Gastroesophageal sphincter (tissue), 4 donors: Measurements from ENCODE around the gene FXYD6. TPM values are rescaled to one million over a fixed set of nuclear protein-coding genes. Genes with fewer than 3 reads are reported as not detected.

Experiments used
- ATAC-seq: fragments of 150-250 bp; one replicate; pipeline ENCODE4 v1.9.1; 2016; ENCODE audit warnings: mild to moderate bottlenecking, moderate library complexity
- H3K27ac ChIP-seq, 4 donors: fragments of 200-600 bp; sonication (generic) in 3 of 4; 1 replicate in 3 of 4; 2 replicates in 1 of 4; pipeline ENCODE4 v1.5.1; 2016 to 2019
- H3K27me3 ChIP-seq: fragments of 200-600 bp; sonication (generic); one replicate; pipeline ENCODE4 v1.5.1; 2019
- H3K36me3 ChIP-seq, 2 donors: fragments of 200-600 bp; sonication (generic); one replicate each; pipeline ENCODE4 v1.5.1; 2019; ENCODE audit warnings: control low read depth in 1 of 2
- H3K4me1 ChIP-seq, 3 donors: fragments of 200-600 bp; sonication (generic); 1 replicate in 2 of 3; 2 replicates in 1 of 3; pipeline ENCODE4 v1.5.1; 2016 to 2019; ENCODE audit warnings: control low read depth in 2 of 3
- H3K4me3 ChIP-seq, 2 donors: fragments of 200-600 bp; sonication (generic); one replicate each; pipeline ENCODE4 v1.5.1; 2019; ENCODE audit warnings: mild to moderate bottlenecking in 1 of 2, moderate library complexity in 1 of 2
- H3K9me3 ChIP-seq, 3 donors: fragments of 200-600 bp; sonication (generic); one replicate each; pipeline ENCODE4 v1.5.1; 2017 to 2019; ENCODE audit warnings: control low read depth in 2 of 3
- CTCF ChIP-seq, 4 experiments: fragments of 200-600 bp in 2 of 4; fragments of 450-650 bp in 2 of 4; sonication (generic) in 1 of 4; IDR thresholded peaks; one replicate each; pipeline ENCODE4 v1.5.1; 2017 to 2019; ENCODE audit warnings: antibody characterized with exemption in 4 of 4, mild to moderate bottlenecking in 2 of 4, moderate library complexity in 2 of 4
- EP300 ChIP-seq: sonication (generic); formaldehyde crosslinking; IDR thresholded peaks from one replicate; pipeline ENCODE4 v1.6.1; 2017; ENCODE audit warnings: antibody characterized with exemption, mild to moderate bottlenecking
- POLR2A ChIP-seq, 2 donors: fragments of 450-650 bp; IDR thresholded peaks; one replicate each; pipeline ENCODE4 v1.6.1; 2017; ENCODE audit warnings: antibody characterized with exemption in 2 of 2, mild to moderate bottlenecking in 2 of 2, moderate library complexity in 1 of 2
- POLR2AphosphoS5 ChIP-seq: sonication (generic); formaldehyde crosslinking; IDR thresholded peaks from one replicate; pipeline ENCODE4 v1.6.1; 2017; ENCODE audit warnings: antibody characterized with exemption
- WGBS, 2 donors: methylation state at CpG; one replicate each; pipeline ENCODE4 v1.1.5; 2018; ENCODE audit warnings: low coverage in 1 of 2; 5-methylcytosine and 5-hydroxymethylcytosine counted together
- total RNA-seq, 4 donors: library from RNA; depleted of rRNA; stranded (reverse); fragments of >200 nt; gene quantifications; one replicate each; pipeline ENCODE4 v1.1.0, GENCODE V29; 2016

FXYD6 gene
- total RNA-seq, 4 donors from 2014 or later: 28.6 to 76.7 (median 74.4) TPM

- H3K27ac ChIP-seq: no peak within 1 kb of the TSS
- peaks cover 0 to 21% (median 18%) of the 10 kb centered on the region in 3 donors for H3K4me1 ChIP-seq
- H3K9me3 ChIP-seq: no peaks in the 10 kb centered on the region
- peak within 1 kb of the TSS in 1 of 2 donors; percentile 49 for H3K4me3 ChIP-seq
- TF ChIP-seq POLR2AphosphoS5: no peak
- no peak for TF ChIP-seq EP300
- no peak for TF ChIP-seq CTCF (IDR thresholded peaks at IDR 0.05)
- TF ChIP-seq POLR2A (IDR thresholded peaks at IDR 0.05): no peak
- no peaks in the 10 kb centered on the region for H3K36me3 ChIP-seq
- peak; percentile 78 for ATAC-seq
- H3K27me3 ChIP-seq: peaks cover 63% of the 10 kb centered on the region
- WGBS, 2 donors: no CpG with 5 or more reads among the region's 66 CpGs
These were observed 79.5 kb downstream of the FXYD6 start, which contains the start of gene DSCAML1 for GRCh38 chr11:117796872-117797529. Gene DSCAML1, minus strand, starts transcription at chr11:117797216. Its CDS starts 137 bp downstream, at chr11:117797079.

GRCh38 chr11:117796456-117796871, 80.0 kb downstream of the FXYD6 start:
- Histone ChIP-seq H3K36me3 (no peaks in the 10 kb centered on the region), H3K27me3 (peaks cover 65% of the 10 kb centered on the region), H3K27ac (no peak overlapping the region), H3K4me3 (peak overlapping the region in 1 of 2 donors; percentile 49), H3K4me1 (peaks cover 0 to 21% (median 18%) of the 10 kb centered on the region in 3 donors), H3K9me3 (no peaks in the 10 kb centered on the region)
- no CpG with 5 or more reads among the region's 35 CpGs for WGBS, 2 donors
- TF ChIP-seq POLR2A (IDR thresholded peaks at IDR 0.05): no peak
- TF ChIP-seq POLR2AphosphoS5: no peak
- TF ChIP-seq EP300: no peak
- no peak for TF ChIP-seq CTCF (IDR thresholded peaks at IDR 0.05)
- no peak for ATAC-seq

GRCh38 chr11:117795638-117796455, 80.6 kb downstream of the FXYD6 start:
- Histone ChIP-seq H3K36me3 (no peaks in the 10 kb centered on the region), H3K27ac (no peak overlapping the region), H3K4me3 (peak overlapping the region in 1 of 2 donors; percentile 49), H3K9me3 (no peaks in the 10 kb centered on the region), H3K4me1 (peaks cover 0 to 21% (median 18%) of the 10 kb centered on the region in 3 donors), H3K27me3 (peaks cover 65% of the 10 kb centered on the region)
- TF ChIP-seq EP300: no peak
- no peak for TF ChIP-seq POLR2A (IDR thresholded peaks at IDR 0.05)
- no peak for TF ChIP-seq POLR2AphosphoS5
- TF ChIP-seq CTCF (IDR thresholded peaks at IDR 0.05): no peak
- ATAC-seq: no peak
- WGBS, 2 donors: 38% methylated on average over 4 of the region's 53 CpGs; no CpG with 5 or more reads in 1 of the 2 donors

GRCh38 chr11:117794772-117795629, 81.5 kb downstream of the FXYD6 start:
- Histone ChIP-seq H3K27me3 (peaks cover 65% of the 10 kb centered on the region), H3K4me3 (no peak overlapping the region), H3K9me3 (no peaks in the 10 kb centered on the region), H3K4me1 (peaks cover 0 to 21% (median 18%) of the 10 kb centered on the region in 3 donors), H3K27ac (no peak overlapping the region), H3K36me3 (no peaks in the 10 kb centered on the region)
- TF ChIP-seq POLR2AphosphoS5 (no peak), EP300 (no peak), CTCF (IDR thresholded peaks at IDR 0.05) (no peak), POLR2A (IDR thresholded peaks at IDR 0.05) (no peak)
- 21 to 24% methylated on average over 11 to 12 of the region's 29 CpGs for WGBS, 2 donors
- no peak for ATAC-seq
